Measurements from ENCODE around the gene TMEM35B.
"Not testable (repeated sequence)": the region's sequence is repeated elsewhere in the genome, so short reads cannot be mapped to it uniquely, and the experiment has no call there.

The TMEM35B gene

DNA sequence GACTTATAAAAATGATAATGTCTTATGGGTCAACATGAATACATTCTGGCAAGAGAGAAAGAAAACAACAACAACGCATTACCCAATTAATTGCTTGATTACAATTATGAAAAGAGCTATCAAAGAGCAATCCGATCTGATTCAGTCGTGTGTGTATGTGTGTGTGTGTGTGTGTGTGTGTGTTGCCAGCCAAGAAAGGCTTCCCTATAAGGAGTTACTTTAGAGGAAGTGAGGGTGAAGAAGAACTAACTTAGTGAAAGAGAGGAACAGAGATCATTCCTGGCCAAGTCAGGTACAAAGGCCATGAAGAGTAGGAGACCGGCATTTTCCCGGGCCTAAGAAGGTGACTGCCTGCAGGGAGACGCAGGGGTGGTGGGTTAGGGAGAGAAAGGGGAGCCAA, 9.4 kb downstream of the TMEM35B start:
- no peak for DNase-seq (ENCODE audit: low read depth)

DNA sequence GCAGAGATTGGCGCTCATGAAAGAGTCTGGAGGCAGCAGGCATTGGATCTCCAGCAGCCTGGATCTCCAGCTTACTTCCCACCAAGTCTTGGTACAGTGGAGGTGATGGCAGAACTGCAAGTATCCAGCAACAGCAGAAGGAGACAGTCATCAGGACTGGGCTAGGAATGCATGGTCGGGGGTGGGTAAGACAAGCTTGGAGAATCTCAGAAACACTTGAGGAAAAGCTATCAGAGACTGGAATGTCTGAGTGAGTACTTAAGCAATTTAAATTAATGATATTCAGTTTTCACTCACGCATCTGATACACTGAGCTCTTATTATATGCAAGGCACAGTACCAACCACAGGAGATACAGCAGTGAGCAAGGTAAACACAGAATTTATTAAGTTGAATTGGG, 9.8 kb downstream of the TMEM35B start:
- DNase-seq (ENCODE audit: low read depth): no peak

GRCh38 chr1:34974626-34975025, 10.5 kb downstream of the TMEM35B start:
- no peak for DNase-seq (ENCODE audit: low read depth)

- no peak for DNase-seq (ENCODE audit: low read depth)
Observed at GRCh38 chr1:34973326-34973725, 11.8 kb downstream of the TMEM35B start.

DNA sequence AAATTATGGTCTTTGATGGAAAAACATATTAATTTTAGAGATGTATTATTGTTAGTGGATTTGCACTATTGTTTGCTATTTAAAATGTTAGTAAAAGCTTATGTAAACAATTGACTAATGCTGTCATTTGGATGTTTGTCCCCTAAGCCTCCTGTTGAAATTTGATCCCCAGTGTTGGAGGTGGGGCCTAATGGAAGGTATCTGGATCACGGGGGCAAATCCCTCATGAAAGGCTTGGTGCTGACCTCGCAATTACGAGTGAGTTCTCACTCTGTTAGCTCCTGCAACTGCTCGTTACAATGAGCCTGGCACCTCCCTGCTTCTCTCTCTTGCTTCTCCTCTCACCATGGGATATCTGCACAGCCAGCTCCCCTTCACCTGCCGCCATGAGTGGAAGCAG, 14.3 kb downstream of the TMEM35B start:
- no peak for DNase-seq (ENCODE audit: low read depth)

GRCh38 chr1:34970220-34970735, 14.9 kb downstream of the TMEM35B start:
- DNase-seq (ENCODE audit: low read depth): no peak

GRCh38 chr1:34968297-34968696, 16.9 kb downstream of the TMEM35B start:
- not testable (repeated sequence) for DNase-seq (ENCODE audit: low read depth)

- not testable (repeated sequence) for DNase-seq (ENCODE audit: low read depth)
Observed at GRCh38 chr1:34967672-34968071, 17.5 kb downstream of the TMEM35B start.

DNA sequence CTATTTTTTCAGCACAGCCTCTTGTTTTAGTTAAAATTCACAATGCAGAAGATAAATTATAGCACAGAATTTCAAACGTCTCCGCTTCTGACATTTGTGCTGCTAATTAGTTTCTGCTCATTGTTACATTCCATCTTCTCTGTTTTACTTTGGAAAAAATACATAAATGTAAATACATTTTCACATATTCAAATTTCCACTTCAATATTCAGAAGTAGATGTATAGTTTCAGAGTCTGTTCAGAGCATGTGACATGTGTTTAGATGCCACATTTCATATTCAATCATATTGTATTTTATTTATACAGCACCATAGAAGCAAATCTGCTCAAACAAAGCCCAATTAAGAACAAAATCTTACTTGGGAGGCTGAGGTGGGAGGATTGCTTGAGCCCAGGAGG, 19.6 kb downstream of the TMEM35B start:
- no peak for DNase-seq (ENCODE audit: low read depth)

- no peak for DNase-seq (ENCODE audit: low read depth)
Observed at GRCh38 chr1:34950428-34950827, 34.7 kb downstream of the TMEM35B start.

DNA sequence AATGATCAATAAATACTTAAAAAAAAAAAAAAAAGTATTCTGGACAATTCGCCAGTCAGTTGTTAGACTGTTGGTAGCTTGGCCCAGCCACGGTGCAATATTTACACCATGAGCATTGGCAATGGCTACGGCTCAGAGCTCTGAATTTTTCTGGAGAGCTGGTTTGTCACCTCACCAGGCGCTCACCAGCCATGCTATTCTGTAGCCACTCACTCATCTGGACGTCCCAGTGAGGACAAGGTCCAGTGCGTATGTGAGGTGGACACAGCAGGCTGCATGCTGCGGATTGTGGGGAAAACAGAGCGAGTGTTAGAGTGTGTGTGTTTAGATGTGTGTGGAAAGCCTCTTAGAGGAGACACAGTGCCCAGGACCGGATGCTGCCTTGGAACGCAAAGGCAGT, 36.4 kb downstream of the TMEM35B start:
- not testable (repeated sequence) for DNase-seq (ENCODE audit: low read depth)

DNA sequence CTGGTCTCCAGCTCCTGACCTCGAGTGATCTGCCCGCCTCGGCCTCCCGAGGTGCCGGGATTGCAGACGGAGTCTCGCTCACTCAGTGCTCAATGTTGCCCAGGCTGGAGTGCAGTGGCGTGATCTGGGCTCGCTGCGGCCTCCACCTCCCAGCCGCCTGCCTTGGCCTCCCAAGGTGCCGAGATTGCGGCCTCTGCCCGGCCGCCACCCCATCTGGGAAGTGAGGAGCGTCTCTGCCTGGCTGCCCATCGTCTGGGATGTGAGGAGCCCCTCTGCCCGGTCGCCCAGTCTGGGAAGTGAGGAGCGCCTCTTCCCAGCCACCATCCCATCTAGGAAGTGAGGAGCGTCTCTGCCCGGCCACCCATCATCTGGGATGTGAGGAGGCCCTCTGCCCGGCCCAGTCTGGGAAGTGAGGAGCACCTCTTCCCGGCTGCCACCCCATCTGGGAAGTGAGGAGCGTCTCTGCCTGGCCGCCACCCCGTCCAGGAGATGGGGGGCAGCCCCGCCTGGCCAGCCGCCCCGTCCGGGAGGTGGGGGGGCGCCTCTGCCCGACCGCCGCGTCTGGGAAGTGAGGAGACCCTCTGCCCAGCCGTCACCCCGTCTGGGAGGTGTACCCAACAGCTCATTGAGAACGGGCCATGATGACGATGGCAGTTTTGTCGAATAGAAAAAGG, 37.4 kb downstream of the TMEM35B start:
- DNase-seq (ENCODE audit: low read depth): not testable (repeated sequence)

GRCh38 chr1:34946211-34946610, 38.9 kb downstream of the TMEM35B start:
- no peak for DNase-seq (ENCODE audit: low read depth)

GRCh38 chr1:34941798-34942197, 43.3 kb downstream of the TMEM35B start:
- DNase-seq (ENCODE audit: low read depth): not testable (repeated sequence)
